Activated T-helper 2 cell treated with anti-CD3 and anti-CD28 coated beads, Interferon-gamma antibody, Interleukin-2, Interleukin-4, amounts not matched to agents 10 μg/mL and 5 μg/mL and 100 μg/mL, durations not matched to agents 14 hours and 24 hours and 36 hours (primary cell): ENCODE measurements around the gene APOL4. TPM values are rescaled to one million over a fixed set of nuclear protein-coding genes. Genes with fewer than 3 reads are reported as not detected.
"Not testable (repeated sequence)": the region's sequence is repeated elsewhere in the genome, so short reads cannot be mapped to it uniquely, and the experiment has no call there.

Source experiments
- DNase-seq: peaks from one replicate; pipeline ENCODE4 v3.0.0; 2021; ENCODE audit warnings: low spot score
- H3K27ac Mint-ChIP-seq: one replicate; pipeline ENCODE4 v1.8.0; 2021; ENCODE audit warnings: mixed read lengths
- H3K27me3 Mint-ChIP-seq: one replicate; pipeline ENCODE4 v1.8.0; 2021; ENCODE audit warnings: low read depth, mixed read lengths
- H3K36me3 Mint-ChIP-seq: one replicate; pipeline ENCODE4 v1.8.0; 2021; ENCODE audit warnings: low read depth, mixed read lengths
- H3K4me1 Mint-ChIP-seq: one replicate; pipeline ENCODE4 v1.8.0; 2021; ENCODE audit warnings: low read depth, mixed read lengths
- H3K4me3 Mint-ChIP-seq: one replicate; pipeline ENCODE4 v1.8.0; 2021; ENCODE audit warnings: low read depth, mild to moderate bottlenecking, moderate library complexity, mixed read lengths
- H3K9me3 Mint-ChIP-seq: one replicate; pipeline ENCODE4 v1.8.0; 2021; ENCODE audit warnings: mixed read lengths
- intact Hi-C: fragments of 100-400 bp; cut with micrococcal nuclease; formaldehyde crosslinking; loops from one replicate; pipeline ENCODE4 v1.15.1; 2023
- total RNA-seq: library from RNA; stranded (reverse); gene quantifications from 2 replicates; pipeline ENCODE4 v1.2.3, GENCODE V29; 2022

APOL4 gene
- total RNA-seq, 1 donor from 2014 or later, result 0.52 TPM

DNA sequence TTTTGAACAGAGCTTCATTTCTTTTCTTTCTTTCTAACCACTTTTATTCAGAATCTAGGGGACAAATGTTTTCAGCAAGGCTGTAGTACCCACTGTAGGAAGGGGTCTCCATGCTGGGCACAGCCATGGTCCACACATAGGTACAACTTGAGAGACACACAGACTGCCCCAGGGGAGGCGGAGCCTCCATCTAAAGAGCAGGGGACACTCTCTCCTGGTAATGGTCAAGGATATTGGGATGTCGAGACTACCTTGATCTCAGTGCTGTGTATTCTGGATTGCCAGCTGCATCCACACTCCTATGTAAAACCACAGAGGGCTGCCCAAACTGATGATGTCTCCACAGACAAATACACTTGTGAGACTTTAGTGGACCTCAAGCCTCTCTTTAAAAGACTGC, 38.1 kb downstream of the APOL4 start:
- Mint-ChIP-seq H3K27ac (no peak overlapping the region), H3K4me3 (no peak overlapping the region), H3K36me3 (peaks cover 3% of the 10 kb centered on the region), H3K27me3 (no peaks in the 10 kb centered on the region), H3K9me3 (peaks cover 1% of the 10 kb centered on the region), H3K4me1 (peaks cover 63% of the 10 kb centered on the region)
- intact Hi-C loops, result no loop called here
- DNase-seq, result no peak

DNA sequence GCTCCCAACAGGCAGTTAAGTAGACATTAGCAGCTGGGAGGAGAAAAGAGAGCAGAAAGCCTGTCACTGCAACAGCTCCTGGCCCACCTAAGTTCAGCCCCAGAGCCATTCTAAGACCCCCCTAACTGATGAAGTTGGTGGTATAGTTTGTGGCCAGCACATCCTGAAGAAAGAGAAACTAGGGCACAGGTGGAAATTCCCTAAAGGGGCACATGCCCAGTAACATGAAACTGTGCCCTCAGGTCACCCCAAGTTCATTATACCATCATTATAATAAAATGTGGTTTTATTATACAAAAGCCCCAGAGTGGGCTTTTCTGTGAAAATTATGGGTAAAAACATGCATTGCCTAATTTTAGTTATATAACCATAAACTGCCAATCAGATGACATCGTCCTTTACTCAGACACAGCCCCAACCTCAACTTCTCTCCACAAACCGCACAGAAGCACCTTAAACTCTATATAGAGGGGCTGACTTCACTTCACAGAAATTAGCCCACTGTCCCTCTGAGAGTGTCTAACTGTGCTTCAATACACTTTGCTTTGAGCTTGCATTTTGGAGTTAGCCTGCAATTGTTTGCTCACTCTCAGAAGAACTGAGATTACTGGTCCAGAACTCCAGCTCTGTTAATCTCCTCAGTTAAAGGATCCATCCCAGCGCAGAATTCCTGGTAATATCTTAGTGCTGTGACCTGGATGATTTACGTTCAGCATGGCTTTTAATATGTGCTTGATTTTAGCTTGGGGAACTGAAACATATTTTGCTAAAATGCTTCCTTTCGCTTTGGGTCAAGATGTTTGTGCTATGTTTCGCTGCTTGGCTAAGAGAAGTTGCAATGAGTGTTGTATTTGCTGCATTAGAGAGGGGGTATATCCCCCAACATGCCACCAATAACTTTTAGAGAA, 39.2 kb downstream of the APOL4 start:
- Mint-ChIP-seq H3K36me3 (peaks cover 4% of the 10 kb centered on the region), H3K4me3 (no peak overlapping the region), H3K27ac (peak overlapping the region; percentile 35), H3K9me3 (no peaks in the 10 kb centered on the region), H3K4me1 (peaks cover 68% of the 10 kb centered on the region), H3K27me3 (no peaks in the 10 kb centered on the region)
- intact Hi-C loops, result no loop called here
- no peak for DNase-seq

DNA sequence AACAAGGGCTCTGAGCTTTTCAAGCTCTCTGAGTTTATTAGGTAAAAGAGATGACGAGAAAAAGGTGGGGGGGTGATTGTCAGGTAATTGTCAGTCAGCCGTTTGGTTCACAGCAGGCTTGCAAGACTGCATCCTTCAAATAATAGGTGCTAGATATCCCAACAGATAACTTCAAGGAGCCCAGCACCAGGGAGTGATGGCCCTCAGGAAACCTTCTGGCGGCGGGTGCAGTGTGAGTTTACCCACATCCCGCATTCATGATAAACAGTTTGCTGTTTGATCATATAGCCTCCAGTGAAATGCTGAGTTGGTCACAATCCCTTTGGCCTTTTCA, 39.8 kb downstream of the APOL4 start:
- Mint-ChIP-seq H3K27ac (peak overlapping the region; percentile 35), H3K4me1 (peaks cover 70% of the 10 kb centered on the region)
- DNase-seq, H3K36me3 Mint-ChIP-seq, H3K27me3 Mint-ChIP-seq, H3K9me3 Mint-ChIP-seq, H3K4me3 Mint-ChIP-seq: not testable (repeated sequence)
- intact Hi-C loops, result loop anchor here (2.0 kb wide), 1 partner anchor 77 kb away; the partner anchor contains the start of gene APOL2

DNA sequence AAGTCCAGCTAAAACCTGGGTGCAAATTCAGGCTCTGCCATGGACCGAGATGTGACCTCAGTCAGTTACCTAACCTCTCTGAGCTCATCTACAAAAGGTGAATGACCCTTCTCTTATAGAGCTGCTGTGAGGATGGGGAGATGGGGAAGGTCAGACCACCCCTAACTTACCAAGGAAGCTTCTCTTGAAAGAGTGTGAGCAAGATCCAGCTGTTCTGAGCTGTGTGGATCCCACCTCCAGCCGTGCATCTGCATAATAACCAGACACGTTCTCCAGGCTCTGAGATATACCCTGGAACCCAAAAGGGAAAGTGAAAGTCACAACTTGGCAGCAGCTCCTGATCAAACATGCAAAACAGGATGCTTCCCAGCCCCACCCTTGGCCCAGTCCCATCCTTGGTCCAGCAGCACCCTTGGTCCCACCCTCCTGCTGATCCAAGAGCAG, 41.1 kb downstream of the APOL4 start, which contains the start of gene APOL3:
Gene APOL3, minus strand, starts transcription at position 257 of the 444 bp plus-strand sequence. CDS start 11,700 bp downstream, outside the sequence.
- intact Hi-C loops, result loop anchor here (2.0 kb wide), 1 partner anchor 78 kb away; the partner anchor contains the start of gene APOL2
- no peaks in the 10 kb centered on the region for H3K27me3 Mint-ChIP-seq
- peaks cover 13% of the 10 kb centered on the region for H3K36me3 Mint-ChIP-seq
- peak within 1 kb of the TSS; percentile 84 for H3K4me3 Mint-ChIP-seq
- peak; percentile 52 for DNase-seq
- H3K9me3 Mint-ChIP-seq, result no peaks in the 10 kb centered on the region
- peak within 1 kb of the TSS; percentile 80 for H3K27ac Mint-ChIP-seq
- peaks cover 71% of the 10 kb centered on the region for H3K4me1 Mint-ChIP-seq

DNA sequence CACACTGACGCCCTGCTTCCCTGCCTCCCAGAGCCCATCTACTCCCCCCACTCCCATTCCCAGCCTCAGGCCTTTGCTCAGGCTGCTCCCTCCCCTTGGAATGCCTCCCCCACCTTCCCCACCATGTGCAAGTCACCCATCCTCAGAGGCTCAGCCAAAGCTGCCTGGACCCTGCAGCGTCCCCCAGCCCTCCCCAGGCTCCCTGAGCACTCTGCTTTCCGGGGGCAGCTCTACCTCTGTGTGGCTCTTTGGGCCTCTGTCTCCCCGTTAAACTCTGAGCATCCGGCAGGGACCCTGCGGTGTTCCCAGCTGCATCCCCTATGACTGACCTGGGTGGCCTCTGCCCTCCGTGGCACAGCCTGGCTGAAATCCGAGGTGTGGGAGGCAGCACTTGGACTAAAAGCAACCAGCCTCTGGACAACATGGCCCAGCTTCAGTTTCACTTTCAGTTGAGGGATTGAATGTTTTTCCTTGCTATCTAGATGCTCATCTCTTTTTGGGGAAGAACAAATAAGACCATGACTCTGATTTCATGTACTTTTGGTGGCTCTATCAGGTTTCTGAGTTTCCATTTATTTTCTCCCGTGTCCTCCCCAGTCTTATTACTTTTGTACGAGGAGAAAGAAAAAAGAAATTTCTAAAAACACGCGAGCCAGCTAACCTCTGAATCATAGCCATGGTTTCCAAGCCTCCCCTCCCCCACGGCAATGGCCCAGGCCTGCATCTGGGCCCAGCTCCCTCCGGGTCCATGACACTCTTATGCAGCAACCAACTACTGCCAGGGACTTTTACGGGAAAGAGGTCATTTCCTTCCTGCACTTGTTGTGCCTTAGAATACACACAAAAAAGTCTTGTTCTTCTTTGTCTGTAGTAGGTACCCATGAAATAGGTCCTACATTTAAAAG, 44.8 kb downstream of the APOL4 start:
- Mint-ChIP-seq H3K27ac (peak overlapping the region; percentile 95), H3K27me3 (no peaks in the 10 kb centered on the region), H3K4me1 (peaks cover 74% of the 10 kb centered on the region), H3K4me3 (peak overlapping the region; percentile 90), H3K9me3 (peaks cover 7% of the 10 kb centered on the region), H3K36me3 (peaks cover 40% of the 10 kb centered on the region)
- DNase-seq, result peak; percentile 29
- intact Hi-C loops, result loop anchor here (1.0 kb wide), 1 partner anchor 22 kb away; no protein-coding TSS in a partner anchor

DNA sequence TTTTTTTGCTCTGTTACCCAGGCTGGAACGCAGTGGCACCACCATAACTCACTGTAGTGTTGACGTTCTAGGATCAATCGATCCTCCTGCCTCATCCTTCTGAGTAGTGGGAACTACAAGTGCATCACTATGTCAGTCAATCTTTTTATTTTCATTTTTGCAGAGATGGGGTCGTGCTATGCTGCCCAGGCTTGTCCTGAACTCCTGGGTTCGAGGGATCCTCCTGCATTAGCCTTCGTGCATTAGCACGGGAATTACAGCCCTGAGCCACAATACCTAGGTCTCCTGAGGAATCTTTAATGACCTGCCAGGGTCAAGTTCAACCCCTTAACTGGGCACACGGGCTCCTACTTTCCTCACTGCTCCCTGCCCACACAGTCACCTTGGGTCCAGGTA, 45.5 kb downstream of the APOL4 start:
- H3K9me3 Mint-ChIP-seq, result peaks cover 8% of the 10 kb centered on the region
- peak overlapping the region; percentile 95 for H3K27ac Mint-ChIP-seq
- intact Hi-C loops, result loop anchor here (1.0 kb wide), 1 partner anchor 22 kb away; no protein-coding TSS in a partner anchor
- no peaks in the 10 kb centered on the region for H3K27me3 Mint-ChIP-seq
- peaks cover 45% of the 10 kb centered on the region for H3K36me3 Mint-ChIP-seq
- peak overlapping the region; percentile 90 for H3K4me3 Mint-ChIP-seq
- peaks cover 71% of the 10 kb centered on the region for H3K4me1 Mint-ChIP-seq
- DNase-seq, result no peak

DNA sequence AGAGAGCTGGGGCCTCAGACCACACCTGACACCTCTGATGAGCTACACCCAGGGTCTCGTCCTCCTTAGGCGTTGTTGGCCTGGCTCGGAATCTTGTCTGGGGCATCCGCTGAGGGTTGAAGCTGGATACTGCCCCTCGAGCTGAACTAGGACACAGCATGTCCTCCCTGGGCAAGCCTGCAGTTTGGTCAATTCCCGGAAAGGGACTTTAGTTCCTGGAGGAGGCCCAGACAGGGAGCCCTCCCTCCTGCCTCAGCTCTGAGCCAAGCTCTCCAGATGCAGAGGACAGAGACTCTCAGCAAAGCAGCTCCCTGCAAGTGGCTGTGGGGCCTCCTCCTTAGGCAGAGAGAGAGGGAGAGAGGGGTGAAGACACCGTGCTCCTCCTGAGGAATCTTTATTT, 45.9 kb downstream of the APOL4 start:
- peaks cover 71% of the 10 kb centered on the region for H3K4me1 Mint-ChIP-seq
- H3K9me3 Mint-ChIP-seq, result peaks cover 8% of the 10 kb centered on the region
- no peak for DNase-seq
- peaks cover 50% of the 10 kb centered on the region for H3K36me3 Mint-ChIP-seq
- H3K4me3 Mint-ChIP-seq, result peak overlapping the region; percentile 34
- peak overlapping the region; percentile 95 for H3K27ac Mint-ChIP-seq
- intact Hi-C loops, result loop anchor here (1.0 kb wide), 1 partner anchor 21 kb away; no protein-coding TSS in a partner anchor
- H3K27me3 Mint-ChIP-seq, result no peaks in the 10 kb centered on the region

DNA sequence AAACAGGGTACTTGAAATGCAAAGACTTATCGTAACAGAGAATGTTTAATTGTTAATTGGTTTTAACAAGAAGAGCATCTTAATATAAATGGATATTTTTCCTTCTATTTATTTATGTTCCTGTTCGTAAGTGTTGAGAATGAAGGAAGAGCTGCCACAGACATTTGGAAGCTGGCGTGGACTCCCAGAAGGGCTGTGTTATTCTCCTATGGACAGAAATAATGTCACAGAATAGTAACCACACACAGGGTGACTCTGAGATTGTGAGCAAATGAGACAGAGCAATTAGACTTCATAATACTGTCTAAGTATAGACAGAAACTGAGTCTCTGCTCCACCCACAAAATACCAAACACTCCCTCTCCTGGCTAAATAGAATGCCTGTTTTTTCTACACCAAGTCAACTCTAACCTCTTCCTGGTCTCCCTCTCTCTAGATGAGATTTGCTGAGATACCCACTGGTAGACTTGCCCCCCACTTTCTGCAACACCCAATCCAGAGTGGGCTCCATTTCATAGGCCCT, 47.1 kb downstream of the APOL4 start:
- Mint-ChIP-seq H3K4me1 (peaks cover 61% of the 10 kb centered on the region), H3K4me3 (no peak overlapping the region), H3K9me3 (peaks cover 8% of the 10 kb centered on the region), H3K27ac (peak overlapping the region; percentile 50), H3K36me3 (peaks cover 58% of the 10 kb centered on the region), H3K27me3 (no peaks in the 10 kb centered on the region)
- no peak for DNase-seq
- intact Hi-C loops, result no loop called here

DNA sequence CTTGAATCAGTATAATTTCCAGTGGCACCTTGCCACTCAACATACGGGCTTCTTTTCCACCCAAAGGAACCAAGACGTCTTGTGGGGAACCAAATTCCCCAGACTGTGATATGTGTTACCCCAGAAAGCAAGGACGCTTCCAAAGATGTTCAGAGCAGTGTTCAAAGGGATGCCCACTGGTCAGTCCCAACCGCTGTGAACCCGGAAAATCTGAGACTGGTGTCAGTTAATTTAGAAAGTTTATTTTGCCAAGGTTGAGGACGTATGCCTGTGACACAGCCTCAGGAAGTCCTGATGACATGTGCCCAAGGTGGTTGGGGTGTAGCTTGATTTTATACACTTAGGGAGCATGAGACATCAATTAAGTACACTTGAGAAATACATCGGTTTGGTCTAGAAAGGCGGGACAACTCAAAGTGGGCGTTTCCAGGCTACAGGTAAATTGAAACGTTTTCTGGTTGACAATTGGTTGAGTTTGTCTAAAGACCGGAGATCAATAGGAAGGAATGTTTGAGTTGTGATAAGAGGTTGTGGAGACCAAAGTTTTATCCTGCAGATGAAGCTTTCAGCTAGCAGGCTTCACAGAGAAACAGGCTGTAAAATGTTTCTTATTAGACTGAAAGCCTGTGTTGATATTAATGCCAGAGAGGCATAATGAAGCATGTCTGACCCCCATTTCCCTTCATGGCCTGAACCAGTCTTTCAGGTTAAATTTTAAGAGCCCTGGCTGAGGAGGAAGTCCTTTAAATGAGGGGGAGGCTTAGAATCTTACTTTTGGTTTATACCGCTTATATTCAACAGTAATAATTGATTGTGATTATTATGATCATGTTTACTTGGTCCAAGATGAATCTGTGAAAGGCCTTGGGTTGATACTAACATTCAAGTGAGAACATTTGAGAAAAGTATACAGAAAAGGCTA, 47.8 kb downstream of the APOL4 start:
- DNase-seq, result no peak
- Mint-ChIP-seq H3K27me3 (no peaks in the 10 kb centered on the region), H3K9me3 (peaks cover 8% of the 10 kb centered on the region), H3K4me3 (no peak overlapping the region), H3K27ac (no peak overlapping the region), H3K4me1 (peaks cover 55% of the 10 kb centered on the region), H3K36me3 (peaks cover 62% of the 10 kb centered on the region)
- intact Hi-C loops, result no loop called here

DNA sequence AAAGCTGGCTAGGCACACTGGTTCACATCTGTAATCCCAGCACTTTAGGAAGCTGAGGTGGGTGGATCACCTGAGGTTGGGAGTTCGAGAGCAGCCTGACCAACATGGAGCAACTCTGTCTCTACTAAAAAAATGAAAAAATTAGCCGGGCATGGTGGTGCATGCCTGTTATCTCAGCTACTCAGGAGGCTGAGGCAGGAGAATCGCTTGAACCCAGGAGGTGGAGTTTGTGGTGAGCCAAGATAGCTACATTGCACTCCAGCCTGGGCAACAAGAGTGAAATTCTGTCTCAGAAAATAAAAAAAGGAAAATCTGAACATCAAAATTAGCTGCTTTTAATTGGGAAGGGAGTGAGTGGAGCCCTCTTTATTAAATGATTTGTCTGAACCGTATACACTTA, 48.8 kb downstream of the APOL4 start:
- H3K9me3 Mint-ChIP-seq, DNase-seq, H3K27me3 Mint-ChIP-seq, H3K4me3 Mint-ChIP-seq, intact Hi-C loops, H3K27ac Mint-ChIP-seq: not testable (repeated sequence)
- Mint-ChIP-seq H3K4me1 (peaks cover 47% of the 10 kb centered on the region), H3K36me3 (peaks cover 69% of the 10 kb centered on the region)

DNA sequence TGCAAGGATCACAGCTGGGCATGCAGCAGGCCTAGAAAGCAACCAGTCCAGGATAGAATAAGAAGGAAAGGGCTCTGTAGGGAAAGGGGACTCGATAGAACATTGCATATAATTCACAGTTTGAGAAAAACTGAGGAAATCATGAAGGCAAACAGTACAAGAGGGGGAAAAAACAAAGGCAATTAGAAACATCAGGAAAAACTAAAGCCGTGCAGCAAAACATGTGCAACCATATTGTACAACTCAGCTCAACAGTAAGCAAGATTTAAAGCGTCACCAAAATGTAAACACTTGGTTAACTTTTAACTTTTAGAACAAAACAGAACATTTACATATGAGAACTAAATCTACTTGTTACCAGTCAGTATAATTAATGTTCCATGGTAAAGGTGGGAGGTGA, 49.5 kb downstream of the APOL4 start:
- H3K4me3 Mint-ChIP-seq, result no peak overlapping the region
- H3K36me3 Mint-ChIP-seq, result peaks cover 69% of the 10 kb centered on the region
- H3K4me1 Mint-ChIP-seq, result peaks cover 40% of the 10 kb centered on the region
- H3K27me3 Mint-ChIP-seq, result no peaks in the 10 kb centered on the region
- peaks cover 8% of the 10 kb centered on the region for H3K9me3 Mint-ChIP-seq
- DNase-seq, result no peak
- intact Hi-C loops, result no loop called here
- H3K27ac Mint-ChIP-seq, result no peak overlapping the region
